H1 (cell line): ENCODE results near the gene NSUN7. TPM values are rescaled to one million over a fixed set of nuclear protein-coding genes. Genes with fewer than 3 reads are reported as not detected.

ENCODE experiments used
- CTCF ChIA-PET: fragments of 300-600 bp; sonication (Branson Sonifier 250); formaldehyde crosslinking; loops from one replicate; lab custom pipeline; 2021; ENCODE audit not compliant: partially characterized antibody; lab: Charles Lee
- POLR2A ChIA-PET: fragments of 300-600 bp; sonication (Branson Sonifier 250); formaldehyde crosslinking; loops from one replicate; lab custom pipeline; 2021; ENCODE audit warnings: inconsistent platforms; ENCODE audit not compliant: partially characterized antibody; lab: Charles Lee
- DNase-seq, 2 experiments: peaks; one replicate each; pipeline versions ENCODE4 v3.0.0 to v3.0.0-alpha.2; 2010 to 2022; ENCODE audit warnings: low spot score in 2 of 2, low read depth in 1 of 2, mixed read lengths in 1 of 2
- FAIRE-seq: peaks from 2 replicates; lab custom pipeline; 2011; peaks lifted over from hg19 to GRCh38; lab: Jason Lieb, UNC
- H2AFZ ChIP-seq: 2 replicates; pipeline ENCODE4 v1.8.1; 2012; ENCODE audit warnings: low read length, inconsistent platforms
- H2AK5ac ChIP-seq: 2 replicates; pipeline ENCODE4 v1.6.1; 2013; ENCODE audit warnings: low read depth, low read length
- H2BK120ac ChIP-seq: replicated peaks from 2 replicates; pipeline ENCODE3; 2013; ENCODE audit warnings: low read depth, low read length, inconsistent platforms
- H2BK12ac ChIP-seq: 2 replicates; pipeline ENCODE4 v1.6.1; 2013; ENCODE audit warnings: low read depth, low read length
- H2BK15ac ChIP-seq: 2 replicates; pipeline ENCODE4 v1.6.1; 2013; ENCODE audit warnings: low read length
- H2BK20ac ChIP-seq: 2 replicates; pipeline ENCODE4 v1.6.1; 2013; ENCODE audit warnings: low read length
- H2BK5ac ChIP-seq: 2 replicates; pipeline ENCODE4 v1.6.1; 2013; ENCODE audit warnings: low read depth, low read length
- H3K14ac ChIP-seq: 2 replicates; pipeline ENCODE4 v1.6.1; 2013; ENCODE audit warnings: inconsistent platforms; ENCODE audit not compliant: insufficient read length
- H3K18ac ChIP-seq: 2 replicates; pipeline ENCODE4 v1.6.1; 2013; ENCODE audit warnings: low read length; ENCODE audit errors: extremely low read depth
- H3K23ac ChIP-seq: 2 replicates; pipeline ENCODE4 v1.6.1; 2013; ENCODE audit warnings: inconsistent platforms; ENCODE audit not compliant: insufficient read length
- H3K23me2 ChIP-seq: 2 replicates; pipeline ENCODE4 v1.6.1; 2013; ENCODE audit warnings: low read depth, low read length
- H3K27ac ChIP-seq: 2 replicates; pipeline ENCODE4 v1.6.1; 2011; ENCODE audit warnings: low read depth, low read length, inconsistent platforms
- H3K27me3 ChIP-seq, 4 experiments: replicated peaks in 1 of 4; 1 replicate in 1 of 4; 2 replicates in 3 of 4; pipeline versions ENCODE4 v1.6.1 to v1.8.1; 2011 to 2013; ENCODE audit warnings: low read length in 3 of 4, mild to moderate bottlenecking in 3 of 4, inconsistent platforms in 2 of 4, mixed read lengths in 2 of 4, moderate library complexity in 1 of 4; ENCODE audit not compliant: control insufficient read depth in 3 of 4, insufficient read depth in 3 of 4; ENCODE audit errors: extremely low read depth in 1 of 4
- H3K36me3 ChIP-seq, 4 experiments: 2 replicates each; pipeline versions ENCODE4 v1.6.1 to v1.8.1; 2011 to 2013; ENCODE audit warnings: mild to moderate bottlenecking in 4 of 4, low read length in 3 of 4, moderate library complexity in 2 of 4, control low read depth in 1 of 4, inconsistent platforms in 1 of 4; ENCODE audit not compliant: insufficient read depth in 4 of 4, control insufficient read depth in 2 of 4
- H3K4ac ChIP-seq: replicated peaks from 2 replicates; pipeline ENCODE3; 2013; ENCODE audit warnings: low read length, low read depth, mixed read lengths, inconsistent platforms; ENCODE audit not compliant: insufficient read length
- H3K4me1 ChIP-seq, 4 experiments: replicated peaks in 1 of 4; 1 replicate in 1 of 4; 2 replicates in 3 of 4; pipeline versions ENCODE4 v1.6.1 to v1.8.1; 2011 to 2013; ENCODE audit warnings: low read length in 3 of 4, inconsistent platforms in 2 of 4, mixed read lengths in 1 of 4; ENCODE audit not compliant: insufficient read depth in 4 of 4, control insufficient read depth in 3 of 4
- H3K4me2 ChIP-seq, 2 experiments: 2 replicates each; pipeline versions ENCODE4 v1.6.1 to v1.8.1; 2011 to 2013; ENCODE audit warnings: low read depth in 2 of 2, low read length in 2 of 2, control low read depth in 1 of 2, inconsistent platforms in 1 of 2, mild to moderate bottlenecking in 1 of 2; ENCODE audit not compliant: insufficient read depth in 1 of 2
- H3K4me3 ChIP-seq, 4 experiments: fragments of 200-600, 300-600 bp in 1 of 4; sonication (generic), shearing (Covaris generic), sonication (Bioruptor Twin) in 1 of 4; 2 replicates each; pipeline versions ENCODE4 v1.5.1 to v1.8.1; 2011 to 2016; ENCODE audit warnings: low read length in 4 of 4, low read depth in 3 of 4, control low read depth in 2 of 4, inconsistent platforms in 2 of 4, mild to moderate bottlenecking in 2 of 4, mixed read lengths in 1 of 4, moderate library complexity in 1 of 4; ENCODE audit not compliant: insufficient read depth in 2 of 4; ENCODE audit errors: extremely low read depth in 1 of 4
- H3K56ac ChIP-seq: replicated peaks from 2 replicates; pipeline ENCODE3; 2013; ENCODE audit warnings: low read depth, mild to moderate bottlenecking, mixed read lengths, low read length, inconsistent platforms; ENCODE audit not compliant: insufficient read length
- H3K79me1 ChIP-seq: 2 replicates; pipeline ENCODE4 v1.6.1; 2013; ENCODE audit warnings: low read depth, low read length, control low read depth
- H3K79me2 ChIP-seq, 2 experiments: 2 replicates each; pipeline versions ENCODE4 v1.6.1 to v1.8.1; 2012 to 2013; ENCODE audit warnings: low read length in 2 of 2, mild to moderate bottlenecking in 2 of 2, inconsistent platforms in 1 of 2; ENCODE audit not compliant: insufficient read depth in 2 of 2, control insufficient read depth in 1 of 2
- H3K9ac ChIP-seq, 4 experiments: replicated peaks in 1 of 4; 1 replicate in 1 of 4; 2 replicates in 3 of 4; pipeline versions ENCODE4 v1.6.1 to v1.8.1; 2011 to 2013; ENCODE audit warnings: low read depth in 3 of 4, low read length in 3 of 4, control low read depth in 2 of 4, mild to moderate bottlenecking in 2 of 4, moderate library complexity in 2 of 4, inconsistent platforms in 1 of 4; ENCODE audit errors: extremely low read depth in 1 of 4
- H3K9me3 ChIP-seq, 2 experiments: 2 replicates each; pipeline versions ENCODE4 v1.6.1 to v1.8.1; 2012 to 2013; ENCODE audit warnings: mild to moderate bottlenecking in 2 of 2, moderate library complexity in 2 of 2, control low read depth in 1 of 2, inconsistent platforms in 1 of 2, low read depth in 1 of 2, low read length in 1 of 2, mixed read lengths in 1 of 2; ENCODE audit not compliant: insufficient read depth in 2 of 2
- H4K20me1 ChIP-seq, 2 experiments: replicated peaks in 1 of 2; 2 replicates each; pipeline versions ENCODE3 to v1.8.1; 2011 to 2013; ENCODE audit warnings: inconsistent platforms in 2 of 2, low read length in 2 of 2, mild to moderate bottlenecking in 1 of 2; ENCODE audit not compliant: insufficient read depth in 2 of 2, control insufficient read depth in 1 of 2
- H4K5ac ChIP-seq: 2 replicates; pipeline ENCODE4 v1.6.1; 2013; ENCODE audit warnings: low read length, low read depth, mixed read lengths, inconsistent platforms; ENCODE audit not compliant: insufficient read length
- H4K8ac ChIP-seq: 2 replicates; pipeline ENCODE4 v1.8.0; 2013; ENCODE audit warnings: mild to moderate bottlenecking, moderate library complexity, low read length, inconsistent platforms; ENCODE audit not compliant: insufficient read depth; ENCODE audit errors: extremely low read depth
- H4K91ac ChIP-seq: replicated peaks from 2 replicates; pipeline ENCODE3; 2013; ENCODE audit warnings: low read length, mixed read lengths, inconsistent platforms; ENCODE audit not compliant: insufficient read length
- BRCA1 ChIP-seq: IDR thresholded peaks from 2 replicates; pipeline ENCODE4 v1.6.1; 2012; ENCODE audit warnings: low read depth, low read length, improper control_type of control experiment
- FOSL1 ChIP-seq: IDR thresholded peaks from 2 replicates; pipeline ENCODE4 v1.6.1; 2011; ENCODE audit warnings: mild to moderate bottlenecking, low read depth, low read length, moderate library complexity; ENCODE audit not compliant: insufficient read depth
- POLR2AphosphoS5 ChIP-seq: IDR thresholded peaks from 2 replicates; pipeline ENCODE4 v1.6.1; 2011; ENCODE audit warnings: low read depth, low read length
- RNF2 ChIP-seq: fragments of 200-900, 300-1000 bp; sonication (generic); IDR thresholded peaks from 2 replicates; pipeline ENCODE4 v1.7.1; 2016; ENCODE audit warnings: borderline replicate concordance, low read depth, mild to moderate bottlenecking, antibody characterized with exemption, low read length; ENCODE audit not compliant: poor library complexity, severe bottlenecking; ENCODE audit errors: missing control alignments
- WGBS, 2 experiments: shearing (Covaris generic) in 1 of 2; methylation state at CpG; one replicate each; pipeline versions ENCODE4 v1.1.6 to v1.1.7; 2013 to 2015; ENCODE audit warnings: low lambda C conversion rate in 2 of 2, mixed read lengths in 2 of 2, inconsistent platforms in 1 of 2, low coverage in 1 of 2, missing lambda C conversion rate in 1 of 2; ENCODE audit not compliant: insufficient replicate concordance in 2 of 2, insufficient coverage in 1 of 2, insufficient read length in 1 of 2; ENCODE audit errors: extremely low coverage in 1 of 2, missing lambda C conversion rate in 1 of 2; 5-methylcytosine and 5-hydroxymethylcytosine counted together
- polyA plus RNA-seq, 7 experiments: library from polyadenylated mRNA; depleted of rRNA in 3 of 7; stranded (reverse) in 5 of 7; unstranded in 2 of 7; fragments of >200 nt in 5 of 7; fragments of 200-250 nt in 2 of 7; gene quantifications; 1 replicate in 5 of 7; 2 replicates in 1 of 7; 4 replicates in 1 of 7; pipeline versions ENCODE4 v1.2.1 to v1.2.3, GENCODE V29; 2011 to 2013; ENCODE audit warnings: missing spikeins in 2 of 7, mixed read lengths in 2 of 7
- total RNA-seq: library from RNA; stranded (reverse); fragmentation: NEBNext Ultra II Directional; extraction: Animal tissue kit (Norgen Biotek cat#: 25700); gene quantifications from 2 replicates; pipeline ENCODE4 v1.2.1, GENCODE V29; 2021

Gene NSUN7
- total and polyA plus RNA-seq, 2 of the 8 experiments (the other 6 are each of a cell fraction or from before 2014, with no cell fraction given), result 8.8 to 24.4 TPM

DNA sequence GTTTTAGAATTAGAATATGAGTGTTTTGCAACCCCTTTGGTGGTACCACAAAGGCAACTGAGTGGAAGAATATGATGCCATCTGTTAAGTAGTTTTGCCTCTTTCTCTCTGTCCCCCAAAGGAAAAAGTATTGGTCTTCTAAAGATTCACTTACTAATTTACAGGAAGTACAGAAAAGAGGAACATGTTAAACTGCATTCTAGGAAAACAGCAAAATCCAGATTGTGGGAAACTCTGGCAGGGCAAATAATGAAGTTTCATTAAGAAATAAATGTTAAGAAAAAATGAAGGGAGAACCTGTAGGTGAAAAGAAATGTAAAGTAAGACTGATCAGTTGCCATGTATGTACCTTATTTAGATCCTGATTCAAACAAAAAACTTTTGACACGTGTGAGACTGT lies 39.3 kb downstream of the NSUN7 start:
- ChIA-PET CTCF (no interaction called here), POLR2A (no interaction called here)
- Histone ChIP-seq H3K27me3 (peaks cover 0 to 1% (median 0%) of the 10 kb centered on the region in 4 experiments; a peak in 1 of 7 replicates), H4K91ac (no peak overlapping the region), H3K14ac (no peak overlapping the region), H2BK12ac (no peak overlapping the region), H4K8ac (no peak overlapping the region), H4K5ac (no peak overlapping the region), H3K23ac (no peak overlapping the region), H2BK120ac (no peak overlapping the region), H2AK5ac (no peak overlapping the region), H2AFZ (no peak overlapping the region), H3K4ac (no peak overlapping the region), H3K27ac (no peak overlapping the region), H3K18ac (no peak overlapping the region), H3K9ac (no peak overlapping the region), H3K23me2 (no peaks in the 10 kb centered on the region), H2BK20ac (no peak overlapping the region), H3K79me1 (no peaks in the 10 kb centered on the region), H3K4me2 (no peak overlapping the region), H3K36me3 (no peaks in the 10 kb centered on the region; a peak in 1 of 8 replicates), H2BK5ac (no peak overlapping the region), H3K79me2 (no peaks in the 10 kb centered on the region), H3K9me3 (no peaks in the 10 kb centered on the region), H4K20me1 (no peaks in the 10 kb centered on the region), H2BK15ac (no peak overlapping the region), H3K56ac (no peak overlapping the region), H3K4me1 (no peaks in the 10 kb centered on the region), H3K4me3 (no peak overlapping the region)
- DNase-seq (no peak), FAIRE-seq (no peak)
- TF ChIP-seq BRCA1 (no peak), FOSL1 (no peak), RNF2 (no peak), POLR2AphosphoS5 (no peak)
- WGBS, 2 experiments, result 88% methylated on average over 1 of the region's 1 CpG; no CpG with 5 or more reads in 1 of the 2 experiments
